Activated T-cell treated with anti-CD3 and anti-CD28 coated beads for 1 hour (primary cell): ENCODE data around the gene UBXN7.
"Not testable (repeated sequence)": the region's sequence is repeated elsewhere in the genome, so short reads cannot be mapped to it uniquely, and the experiment has no call there.

ENCODE experiments used
- DNase-seq: peaks from one replicate; pipeline ENCODE4 v3.0.0-alpha.2; 2020; ENCODE audit warnings: low read depth

The UBXN7 gene

DNA sequence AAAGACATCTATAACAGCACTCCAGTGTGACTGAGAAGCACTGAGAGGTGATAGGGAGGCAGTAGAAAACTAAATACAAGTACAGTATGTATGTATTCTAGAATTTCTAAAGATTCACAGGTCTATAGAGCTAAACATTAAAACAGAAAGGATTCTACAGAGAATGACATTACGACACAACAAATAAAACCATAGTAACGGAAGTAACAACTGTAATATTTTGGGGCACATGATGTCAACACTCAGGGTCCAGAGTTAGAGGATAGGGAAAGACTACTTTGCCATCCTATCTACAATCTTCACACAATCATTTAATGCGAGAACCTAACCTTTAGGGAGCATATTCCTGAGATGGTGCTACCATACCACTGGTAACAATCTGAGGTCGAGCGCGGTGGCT lies 13.6 kb downstream of the UBXN7 start:
- DNase-seq = no peak

DNA sequence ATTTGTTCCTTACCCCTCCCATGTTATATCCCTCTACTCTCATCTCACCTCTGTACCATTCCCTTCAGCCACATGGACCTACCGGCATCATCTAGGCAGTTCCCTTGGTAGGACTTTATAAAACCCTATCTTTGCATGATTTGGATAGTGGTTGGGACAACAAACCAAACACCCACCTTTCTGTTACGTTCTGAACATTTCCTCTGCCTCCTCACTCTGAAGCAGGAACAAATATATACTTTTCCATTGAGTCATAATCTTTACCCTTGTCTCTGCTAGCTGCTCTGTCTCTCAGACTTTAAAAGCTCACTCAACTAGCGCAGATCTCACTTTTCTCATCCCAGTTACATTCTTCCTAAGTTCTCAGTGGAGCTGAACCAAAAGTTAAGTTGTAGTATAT lies 17.8 kb downstream of the UBXN7 start:
- no peak for DNase-seq

DNA sequence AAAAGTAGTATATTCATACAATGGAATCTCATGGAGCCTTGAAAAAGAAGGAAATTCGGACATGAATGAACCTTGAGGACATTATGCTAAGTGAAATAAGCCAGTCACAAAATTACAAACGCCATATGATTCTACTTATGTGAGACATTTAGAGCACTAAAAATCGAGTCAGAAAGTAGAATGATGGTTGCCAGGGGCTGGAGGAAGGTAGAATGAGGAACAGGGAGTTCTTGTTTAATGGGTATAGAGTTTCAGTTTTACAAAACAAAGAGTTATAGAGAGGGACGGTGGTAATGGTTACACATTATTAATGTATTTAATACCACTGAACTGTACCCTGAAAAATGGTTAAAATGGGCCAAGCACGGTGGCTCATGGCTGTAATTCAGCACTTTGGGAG lies 19.5 kb downstream of the UBXN7 start:
- DNase-seq = no peak

DNA sequence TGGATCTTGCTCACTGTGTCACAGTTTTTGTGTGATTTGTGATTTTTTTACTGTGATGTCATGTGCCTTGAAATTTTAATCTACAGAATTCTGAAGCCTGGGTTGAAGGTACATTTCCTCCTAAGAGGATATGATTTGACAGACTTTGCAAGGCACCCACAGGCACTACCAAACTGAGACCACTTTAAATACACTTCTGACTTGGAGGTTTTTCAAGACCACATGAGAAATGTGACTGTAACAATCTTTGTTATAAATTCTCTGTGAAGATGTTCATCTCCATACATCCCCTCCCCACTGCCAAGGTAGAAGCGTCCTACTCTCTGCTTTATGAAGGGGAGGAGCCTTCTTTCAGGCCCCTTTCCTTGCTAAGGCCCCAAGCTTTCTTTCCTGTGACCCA lies 22.8 kb downstream of the UBXN7 start:
- DNase-seq = no peak

DNA sequence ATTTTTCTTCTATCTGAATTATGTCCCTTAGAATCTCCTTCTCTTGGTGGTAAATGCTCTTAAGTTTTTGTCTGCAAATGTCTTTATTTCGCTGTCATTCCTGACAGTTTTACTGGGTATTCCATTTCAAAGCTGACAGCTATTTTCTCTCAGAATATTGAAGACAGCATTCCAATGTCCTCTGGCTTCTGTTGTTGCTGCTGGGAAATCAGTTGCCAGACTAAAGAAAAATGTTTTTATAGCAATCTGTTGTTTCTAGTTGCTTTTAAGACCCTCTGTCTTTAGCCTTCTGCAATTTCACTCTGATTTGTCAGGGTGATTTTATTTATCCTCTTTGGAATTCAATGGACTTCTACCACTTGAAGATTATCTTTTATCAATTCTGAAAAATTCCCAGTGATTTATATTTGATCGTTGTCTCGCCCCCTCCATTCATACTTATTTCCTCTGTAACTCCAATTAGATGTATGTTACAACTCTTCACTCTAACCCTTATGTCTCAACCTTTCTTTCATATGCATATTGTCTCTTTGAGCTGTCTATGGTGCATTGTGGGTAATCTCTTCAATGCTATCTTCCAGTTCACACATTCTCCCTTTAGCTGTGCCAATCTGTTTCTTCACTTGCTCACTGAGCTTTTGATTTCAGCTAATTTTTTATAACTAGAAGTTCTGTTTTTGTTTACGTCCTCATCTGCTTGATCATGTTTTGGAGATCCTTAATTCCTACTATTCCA lies 23.5 kb downstream of the UBXN7 start:
- no peak for DNase-seq

DNA sequence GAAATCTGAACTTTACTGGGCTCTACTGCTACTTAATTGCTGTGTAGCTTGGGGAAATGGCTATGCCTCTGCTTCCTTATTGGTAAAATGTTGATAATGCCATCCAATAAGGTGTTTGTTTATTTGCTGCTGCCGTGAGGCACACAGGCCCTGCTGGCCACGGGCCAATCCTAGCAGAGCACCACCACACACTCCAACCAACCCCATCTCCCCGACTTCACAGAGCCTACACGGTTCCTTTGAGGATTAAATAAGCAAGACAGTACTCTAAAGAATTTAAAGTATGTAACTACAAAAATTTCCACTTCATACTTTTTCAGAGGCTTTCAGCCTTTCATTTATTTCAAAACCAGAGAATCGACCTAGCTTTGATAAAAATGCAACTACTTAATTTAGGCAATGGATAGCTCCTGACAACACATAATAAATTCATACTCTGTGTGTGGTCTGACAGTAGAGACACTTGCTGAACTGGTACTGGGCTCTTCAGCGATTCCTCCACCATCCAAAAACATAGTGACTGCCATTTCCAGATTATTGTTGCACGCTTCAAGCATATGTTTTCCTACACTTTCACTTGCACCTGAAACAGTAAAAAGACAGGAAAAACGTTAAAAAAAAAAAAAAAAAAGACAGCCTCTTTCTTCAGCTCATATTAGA lies 25.3 kb downstream of the UBXN7 start:
- no peak for DNase-seq

DNA sequence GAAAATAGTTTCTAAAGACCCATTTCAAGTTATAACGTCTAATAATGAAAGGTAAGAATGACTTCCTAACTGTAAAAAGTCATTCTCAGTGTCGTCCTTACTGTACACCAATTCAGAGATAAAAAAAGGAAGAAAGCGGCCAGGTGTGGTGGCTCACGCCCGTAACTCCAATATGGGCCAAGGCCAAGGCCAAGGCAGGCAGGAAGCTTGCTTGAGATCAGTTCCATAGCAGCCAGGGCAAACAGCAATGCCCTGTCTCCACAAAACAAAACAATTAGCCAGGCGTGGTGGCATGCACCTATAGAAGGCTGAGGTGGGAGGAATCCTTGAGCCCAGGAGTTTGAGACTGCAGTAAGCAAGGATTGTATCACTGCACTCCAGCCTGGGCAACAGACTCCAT lies 31.9 kb downstream of the UBXN7 start:
- no peak for DNase-seq

DNA sequence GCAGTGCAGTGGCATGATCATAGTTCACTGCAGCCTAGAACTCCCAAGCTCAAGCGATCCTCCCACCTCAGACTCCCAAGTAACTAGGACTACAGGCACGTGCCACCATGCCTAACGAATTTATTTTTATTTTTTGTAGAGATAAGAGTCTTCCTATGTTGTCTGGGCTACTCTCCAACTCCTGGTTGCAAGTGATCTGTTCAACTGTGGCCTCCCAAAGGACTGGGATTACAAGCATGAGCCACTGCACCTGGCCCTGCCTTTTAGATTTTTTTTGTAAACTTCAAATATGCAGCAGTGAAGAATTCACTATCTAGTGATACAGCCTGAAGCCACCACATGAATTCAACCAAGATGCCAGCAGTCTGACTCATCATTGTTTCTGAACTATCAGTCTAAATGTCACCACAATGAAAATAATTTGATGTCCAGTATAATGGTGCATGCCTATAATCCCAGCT lies 32.7 kb downstream of the UBXN7 start:
- no peak for DNase-seq

DNA sequence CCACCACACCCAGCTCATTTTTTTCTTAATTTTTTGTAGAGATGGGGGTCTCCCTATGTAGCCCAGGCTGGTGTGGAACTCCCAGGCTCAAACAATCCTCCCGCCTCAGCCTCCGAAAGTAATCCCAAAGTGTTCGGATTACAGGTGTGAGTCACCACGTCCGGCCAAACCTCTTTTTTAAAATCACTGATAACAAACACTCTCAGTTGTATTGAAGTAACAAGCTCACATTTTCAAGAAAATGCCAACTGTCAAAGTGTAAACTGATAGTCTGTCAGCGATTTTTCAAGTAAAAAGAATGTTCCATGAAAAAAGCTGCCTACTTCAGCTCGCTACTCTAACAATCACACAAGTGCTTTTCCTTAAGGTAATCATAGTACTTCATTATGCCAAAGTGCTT lies 33.4 kb downstream of the UBXN7 start:
- DNase-seq = no peak

DNA sequence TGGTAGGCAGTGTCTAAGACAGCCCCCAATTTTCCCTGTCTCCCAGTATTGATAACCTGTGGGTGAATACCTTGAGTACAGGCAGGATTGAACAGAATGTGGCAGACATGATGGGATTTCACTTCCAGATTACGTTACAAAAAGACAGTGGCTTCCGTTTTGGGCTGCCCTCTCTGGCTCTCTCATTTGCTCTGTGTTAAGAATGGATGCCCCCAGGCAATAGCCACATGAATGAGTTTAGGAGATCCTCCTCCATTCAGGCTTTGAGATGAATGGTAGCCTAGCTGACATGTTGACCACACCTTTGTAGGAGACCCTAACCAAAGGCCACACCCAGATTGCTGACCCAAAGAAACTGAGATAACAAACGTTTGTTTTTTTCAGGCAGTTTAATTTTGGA lies 34.3 kb downstream of the UBXN7 start:
- no peak for DNase-seq

DNA sequence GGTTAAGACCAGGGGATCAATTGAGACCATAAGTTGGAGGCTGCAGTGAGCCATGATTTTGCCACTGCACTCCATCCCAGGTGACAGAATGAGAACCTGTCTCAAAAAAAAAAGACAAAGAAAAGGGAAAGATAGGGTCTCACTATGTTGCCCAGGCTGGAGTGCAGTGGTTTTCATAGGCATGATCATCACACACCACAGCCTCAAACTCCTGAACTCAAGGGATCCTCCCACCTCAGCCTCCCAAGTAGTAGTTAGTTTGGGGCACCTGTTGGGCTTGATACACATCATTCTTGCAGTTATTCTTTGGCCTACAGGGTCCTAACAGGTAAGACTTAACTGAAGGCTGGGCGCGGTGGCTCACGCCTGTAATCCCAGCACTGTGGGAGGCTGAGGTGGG lies 42.1 kb downstream of the UBXN7 start:
- DNase-seq = no peak

DNA sequence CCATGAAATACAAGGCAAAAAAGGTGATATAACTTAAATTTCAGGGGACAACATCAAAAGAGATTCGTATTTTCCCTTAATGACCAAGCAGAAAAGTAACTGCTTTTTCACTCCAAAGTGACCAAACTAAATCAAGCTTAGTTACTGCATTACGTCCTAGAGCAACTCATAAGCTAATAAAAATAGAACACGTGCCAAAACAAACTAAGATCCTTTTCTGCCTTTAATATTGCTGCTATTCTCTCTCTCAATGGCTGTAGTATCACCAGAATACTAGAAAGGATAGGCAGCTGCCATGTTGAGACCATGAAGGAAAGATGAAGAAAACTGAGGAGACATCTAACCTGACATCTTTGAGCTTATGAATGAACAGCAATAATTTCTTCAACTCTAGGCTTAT lies 43.3 kb downstream of the UBXN7 start:
- DNase-seq = no peak

DNA sequence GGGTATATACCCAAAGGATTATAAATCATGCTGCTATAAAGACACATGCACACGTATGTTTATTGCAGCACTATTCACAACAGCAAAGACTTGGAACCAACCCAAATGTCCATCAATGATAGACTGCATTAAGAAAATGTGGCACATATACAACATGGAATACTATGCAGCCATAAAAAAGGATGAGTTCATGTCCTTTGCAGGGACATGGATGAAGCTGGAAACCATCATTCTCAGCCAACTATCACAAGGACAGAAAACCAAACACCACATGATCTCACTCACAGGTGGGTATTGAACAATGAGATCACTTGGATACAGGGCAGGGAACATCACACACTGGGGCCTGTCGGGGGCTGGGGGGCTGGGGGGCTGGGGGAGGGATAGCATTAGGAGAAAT lies 44.3 kb downstream of the UBXN7 start:
- DNase-seq = not testable (repeated sequence)

DNA sequence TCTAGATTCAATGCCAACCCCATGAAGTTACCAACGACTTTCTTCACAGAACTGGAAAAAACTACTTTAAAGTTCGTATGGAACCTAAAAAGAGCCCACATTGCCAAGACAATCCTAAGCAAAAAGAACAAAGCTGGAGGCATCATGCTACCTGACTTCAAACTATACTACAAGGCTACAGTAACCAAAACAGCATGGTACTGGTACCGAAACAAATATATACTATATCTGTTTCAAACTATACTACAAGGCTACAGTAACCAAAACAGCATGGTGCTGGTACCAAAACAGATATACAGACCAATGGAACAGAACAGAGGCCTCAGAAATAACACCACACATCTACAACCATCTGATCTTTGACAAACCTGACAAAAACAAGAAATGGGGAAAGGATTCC lies 45.4 kb downstream of the UBXN7 start:
- DNase-seq = not testable (repeated sequence)

DNA sequence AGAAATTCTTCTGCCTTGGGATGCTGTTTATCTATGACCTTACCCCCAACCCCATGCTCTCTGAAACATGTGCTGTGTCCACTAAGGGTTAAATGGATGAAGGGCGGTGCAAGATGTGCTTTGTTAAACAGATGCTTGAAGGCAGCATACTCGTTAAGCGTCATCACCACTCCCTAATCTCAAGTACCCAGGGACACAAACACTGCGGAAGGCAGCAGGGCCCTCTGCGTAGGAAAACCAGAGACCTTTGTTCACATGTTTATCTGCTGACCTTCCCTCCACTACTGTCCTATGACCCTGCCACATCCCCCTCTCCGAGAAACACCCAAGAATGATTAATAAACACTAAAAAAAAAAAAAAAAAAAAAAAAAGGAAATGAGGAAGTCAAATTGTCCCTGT lies 46.2 kb downstream of the UBXN7 start:
- not testable (repeated sequence) for DNase-seq

DNA sequence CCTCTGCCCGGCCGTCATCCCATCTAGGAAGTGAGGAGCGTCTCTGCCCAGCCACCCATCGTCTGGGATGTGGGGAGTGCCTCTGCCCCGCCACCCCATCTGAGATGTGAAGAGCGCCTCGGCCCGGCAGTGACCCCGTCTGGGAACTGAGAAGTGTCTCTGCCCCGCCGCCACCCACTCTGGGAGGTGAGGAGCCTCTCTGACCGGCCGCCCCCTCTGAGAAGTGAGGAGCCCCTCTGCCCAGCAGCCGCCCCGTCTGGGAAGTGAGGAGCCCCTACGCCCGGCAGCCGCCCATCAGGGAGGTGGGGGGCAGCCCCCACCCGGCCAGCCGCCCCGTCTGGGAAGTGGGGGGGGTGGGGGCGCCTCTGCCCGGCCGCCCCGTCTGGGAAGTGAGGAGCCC lies 46.8 kb downstream of the UBXN7 start:
- not testable (repeated sequence) for DNase-seq

DNA sequence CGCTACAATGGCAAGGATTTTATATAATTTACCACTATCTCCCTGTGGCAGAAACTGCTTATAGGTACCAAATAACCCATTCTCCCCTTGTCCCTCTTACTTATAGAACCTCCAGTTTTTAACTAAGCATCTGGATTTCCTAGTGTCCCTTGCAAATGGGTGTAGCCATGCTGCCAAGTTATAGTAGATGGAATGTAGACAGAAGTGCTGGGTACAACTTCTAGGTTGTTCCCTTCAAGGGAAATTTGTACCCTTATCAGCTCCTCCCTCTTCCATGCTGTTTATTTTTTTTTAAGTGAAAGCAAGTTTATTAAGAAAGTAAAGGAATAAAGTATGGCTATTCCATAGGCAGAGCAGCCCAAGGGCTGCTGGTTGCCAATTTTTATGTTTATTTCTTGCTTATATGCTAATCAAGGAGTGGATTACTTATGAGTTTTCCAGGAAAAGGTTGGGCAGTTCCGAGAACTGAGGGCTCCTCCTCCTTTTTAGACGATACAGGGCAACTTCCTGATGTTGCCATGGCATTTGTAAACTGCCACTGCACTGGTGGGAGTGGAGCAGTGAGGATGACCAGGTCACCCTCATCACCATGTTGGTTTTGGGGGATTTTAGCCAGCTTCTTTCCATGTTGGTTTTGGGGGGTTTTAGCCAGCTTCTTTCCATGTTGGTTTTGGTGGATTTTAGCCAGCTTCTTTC lies 53.9 kb downstream of the UBXN7 start:
- DNase-seq = no peak

DNA sequence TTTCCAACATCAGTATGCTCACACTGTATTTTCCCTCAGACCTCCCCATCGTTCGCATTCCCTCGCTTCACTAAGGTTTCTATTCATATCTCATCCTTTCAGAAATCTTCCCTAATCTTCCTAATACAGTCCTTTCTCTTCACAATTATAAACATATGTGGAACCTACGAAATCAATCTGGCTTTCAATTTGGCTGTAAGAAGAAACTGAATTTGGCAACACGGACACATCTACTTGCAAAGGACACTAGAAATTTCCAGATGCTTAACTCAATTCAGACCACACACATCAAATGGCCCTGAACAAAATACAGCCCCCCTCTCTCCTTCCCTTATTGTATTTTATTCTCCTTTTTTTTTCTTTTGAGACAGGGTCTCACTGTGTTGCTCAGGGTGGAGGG lies 54.9 kb downstream of the UBXN7 start:
- no peak for DNase-seq

DNA sequence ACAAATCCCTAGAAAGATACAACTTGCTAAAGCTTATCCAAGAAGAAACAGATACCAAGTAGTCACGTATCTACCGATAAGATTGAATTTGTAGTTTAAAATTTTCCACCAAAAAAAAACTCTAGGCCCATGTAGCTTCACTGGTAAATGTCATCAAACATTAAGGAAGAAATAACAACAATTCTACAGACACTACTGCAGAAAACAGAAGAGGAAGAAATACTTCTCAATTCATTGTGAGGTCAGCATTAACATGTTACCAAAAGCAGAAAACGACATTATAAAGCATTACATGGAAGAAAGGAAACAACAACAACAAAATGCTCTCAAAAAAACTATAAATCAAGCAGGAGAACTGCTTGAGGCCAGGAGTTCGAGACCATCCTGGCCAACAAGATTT lies 66.5 kb downstream of the UBXN7 start:
- no peak for DNase-seq

DNA sequence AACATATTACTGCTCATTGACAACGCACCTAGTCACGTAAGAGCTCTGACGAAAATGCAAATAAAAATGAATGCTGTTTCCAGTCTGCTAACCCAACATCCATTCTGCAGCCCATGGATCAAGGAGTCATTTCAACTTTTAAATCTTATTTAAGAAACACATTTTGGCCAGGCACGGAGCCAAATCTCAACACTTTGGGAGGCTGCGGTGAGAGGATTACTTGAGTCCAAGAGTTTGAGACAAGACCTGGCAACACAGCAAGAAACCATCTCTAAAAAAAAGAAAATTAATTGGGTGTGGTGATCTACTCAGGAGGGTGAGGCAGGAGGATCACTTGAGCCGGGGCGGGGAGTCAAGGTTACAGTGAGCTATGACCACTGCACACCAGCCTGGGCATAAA lies 71.6 kb downstream of the UBXN7 start:
- DNase-seq = no peak

DNA sequence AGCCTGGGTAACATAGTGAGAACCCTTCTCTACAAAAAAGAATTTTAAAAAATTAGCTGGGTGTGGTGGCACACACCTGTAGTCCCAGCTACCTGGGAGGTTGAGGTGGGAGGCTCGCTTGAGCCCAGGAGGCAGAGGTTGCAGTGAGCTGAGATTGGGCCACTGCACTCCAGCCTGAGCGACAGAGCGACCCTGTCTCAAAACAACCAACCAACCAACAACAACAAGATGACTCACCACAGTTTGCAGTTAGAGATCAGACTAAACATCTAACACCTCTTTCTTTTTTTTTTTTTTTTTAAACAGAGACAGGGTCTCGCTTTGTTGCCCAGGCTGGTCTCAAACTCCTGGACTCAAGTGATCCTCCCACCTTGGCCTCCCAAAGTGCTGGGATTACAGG lies 73.7 kb downstream of the UBXN7 start:
- DNase-seq = not testable (repeated sequence)

DNA sequence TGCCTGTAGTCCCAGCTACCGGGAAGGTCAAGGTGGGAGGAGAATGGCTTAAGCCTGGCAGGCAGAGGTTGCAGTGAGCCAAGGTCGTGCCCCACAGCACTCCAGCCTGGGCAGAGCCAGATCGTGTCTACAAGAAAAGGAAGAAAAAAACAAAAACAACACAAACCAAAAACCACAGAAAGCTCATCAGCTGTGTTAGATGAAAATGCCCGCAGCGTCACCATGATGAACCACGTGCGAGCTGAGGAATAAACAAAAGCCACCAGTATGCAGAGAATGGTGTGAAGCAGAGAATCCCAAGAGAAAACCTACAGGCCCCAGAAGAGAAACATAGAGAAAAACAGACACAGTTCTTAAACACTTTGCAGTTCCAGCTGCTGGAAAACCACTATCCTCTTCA lies 74.3 kb downstream of the UBXN7 start:
- DNase-seq = no peak

DNA sequence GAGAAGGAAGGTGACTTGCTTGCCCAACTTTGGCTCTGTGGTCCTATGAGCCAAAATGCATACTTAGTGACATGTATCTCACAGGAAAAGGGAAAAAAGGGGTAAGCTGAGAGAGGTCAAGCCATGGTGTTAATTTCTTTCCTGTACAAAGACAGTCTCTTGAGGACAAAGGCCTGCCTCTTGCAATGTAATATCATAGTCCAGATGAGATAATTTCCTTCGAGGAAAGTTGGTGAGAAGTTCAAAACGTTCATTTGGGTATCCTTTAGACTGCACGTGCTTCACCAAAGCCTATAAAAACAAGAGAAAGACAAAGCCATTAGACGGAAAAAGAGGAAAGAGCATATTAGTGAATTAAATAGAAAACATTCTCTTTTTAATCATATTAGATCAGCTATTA lies 75.7 kb downstream of the UBXN7 start:
- DNase-seq = no peak
